GM23338 (cell line): ENCODE data around the gene KCNQ5.

ENCODE experiments used
- JUNB ChIP-seq: IDR thresholded peaks from one replicate; pipeline ENCODE4 v1.6.1; 2016; ENCODE audit warnings: antibody characterized with exemption; ENCODE audit not compliant: unreplicated experiment
- TF ChIP-seq, protein P1 (sequence below), 2 experiments: fragments of 200-600 bp in 1 of 2; sonication (generic) in 1 of 2; conservative IDR thresholded peaks; 2 replicates each; pipeline versions ENCODE4 v1.5.1 to v1.6.1; 2016 to 2017; ENCODE audit warnings: antibody characterized with exemption in 2 of 2, low read depth in 2 of 2, mild to moderate bottlenecking in 2 of 2, moderate library complexity in 1 of 2

- TF ChIP-seq, protein P1, sequence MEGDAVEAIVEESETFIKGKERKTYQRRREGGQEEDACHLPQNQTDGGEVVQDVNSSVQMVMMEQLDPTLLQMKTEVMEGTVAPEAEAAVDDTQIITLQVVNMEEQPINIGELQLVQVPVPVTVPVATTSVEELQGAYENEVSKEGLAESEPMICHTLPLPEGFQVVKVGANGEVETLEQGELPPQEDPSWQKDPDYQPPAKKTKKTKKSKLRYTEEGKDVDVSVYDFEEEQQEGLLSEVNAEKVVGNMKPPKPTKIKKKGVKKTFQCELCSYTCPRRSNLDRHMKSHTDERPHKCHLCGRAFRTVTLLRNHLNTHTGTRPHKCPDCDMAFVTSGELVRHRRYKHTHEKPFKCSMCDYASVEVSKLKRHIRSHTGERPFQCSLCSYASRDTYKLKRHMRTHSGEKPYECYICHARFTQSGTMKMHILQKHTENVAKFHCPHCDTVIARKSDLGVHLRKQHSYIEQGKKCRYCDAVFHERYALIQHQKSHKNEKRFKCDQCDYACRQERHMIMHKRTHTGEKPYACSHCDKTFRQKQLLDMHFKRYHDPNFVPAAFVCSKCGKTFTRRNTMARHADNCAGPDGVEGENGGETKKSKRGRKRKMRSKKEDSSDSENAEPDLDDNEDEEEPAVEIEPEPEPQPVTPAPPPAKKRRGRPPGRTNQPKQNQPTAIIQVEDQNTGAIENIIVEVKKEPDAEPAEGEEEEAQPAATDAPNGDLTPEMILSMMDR (conservative IDR thresholded peaks at IDR 0.05; ENCODE audit: low read depth in 2 of 2), result no peak
- TF ChIP-seq JUNB, result no peak
Measured at GRCh38 chr6:72661411-72661810, 39.5 kb downstream of the KCNQ5 start.
